Measurements from ENCODE around the gene SYNE1. TPM values are rescaled to one million over a fixed set of nuclear protein-coding genes. Genes with fewer than 3 reads are reported as not detected.
"Not testable (repeated sequence)": the region's sequence is repeated elsewhere in the genome, so short reads cannot be mapped to it uniquely, and the experiment has no call there.

The SYNE1 gene
- total RNA-seq, 1 donor from 2014 or later, result 31.3 TPM

GRCh38 chr6:152492281-152492680 is 144.9 kb downstream of the SYNE1 start:
- not testable (repeated sequence) for DNase-seq (ENCODE audit: low spot score); ATAC-seq

GRCh38 chr6:152491501-152491900 is 145.7 kb downstream of the SYNE1 start:
- not testable (repeated sequence) for DNase-seq (ENCODE audit: low spot score); ATAC-seq

GRCh38 chr6:152490971-152491378 is 146.2 kb downstream of the SYNE1 start:
- ATAC-seq; DNase-seq (ENCODE audit: low spot score): not testable (repeated sequence)

GRCh38 chr6:152484806-152485205 is 152.4 kb downstream of the SYNE1 start:
- DNase-seq (ENCODE audit: low spot score) (no peak), ATAC-seq (no peak)

GRCh38 chr6:152482289-152482688 is 154.9 kb downstream of the SYNE1 start:
- ATAC-seq (no peak), DNase-seq (ENCODE audit: low spot score) (no peak)

GRCh38 chr6:152478377-152479010 is 158.7 kb downstream of the SYNE1 start:
- ATAC-seq (no peak), DNase-seq (ENCODE audit: low spot score) (no peak)

GRCh38 chr6:152474354-152474753 is 162.8 kb downstream of the SYNE1 start:
- ATAC-seq (no peak), DNase-seq (ENCODE audit: low spot score) (no peak)

GRCh38 chr6:152472325-152472724 is 164.8 kb downstream of the SYNE1 start:
- no peak for ATAC-seq
- no peak for DNase-seq (ENCODE audit: low spot score)

- ATAC-seq, result no peak
- no peak for DNase-seq (ENCODE audit: low spot score)
Measured at GRCh38 chr6:152471456-152472265, 165.5 kb downstream of the SYNE1 start.

- ATAC-seq, result no peak
- DNase-seq (ENCODE audit: low spot score), result no peak
Measured at GRCh38 chr6:152463164-152463563, 174.0 kb downstream of the SYNE1 start.

- ATAC-seq (no peak), DNase-seq (ENCODE audit: low spot score) (no peak)
Measured at GRCh38 chr6:152462716-152463115, 174.4 kb downstream of the SYNE1 start.

GRCh38 chr6:152461556-152461955 is 175.6 kb downstream of the SYNE1 start:
- DNase-seq (ENCODE audit: low spot score) (no peak), ATAC-seq (no peak)

GRCh38 chr6:152458648-152459644 is 178.2 kb downstream of the SYNE1 start:
- ATAC-seq, result no peak
- DNase-seq (ENCODE audit: low spot score), result no peak

- no peak for DNase-seq (ENCODE audit: low spot score)
- no peak for ATAC-seq
Measured at GRCh38 chr6:152457949-152458624, 179.1 kb downstream of the SYNE1 start.

GRCh38 chr6:152454003-152454402 is 183.2 kb downstream of the SYNE1 start:
- ATAC-seq, result no peak
- DNase-seq (ENCODE audit: low spot score), result no peak

- ATAC-seq (no peak), DNase-seq (ENCODE audit: low spot score) (no peak)
Measured at GRCh38 chr6:152453421-152453820, 183.7 kb downstream of the SYNE1 start.

GRCh38 chr6:152452639-152453038 is 184.5 kb downstream of the SYNE1 start:
- no peak for DNase-seq (ENCODE audit: low spot score)
- ATAC-seq, result no peak

GRCh38 chr6:152450519-152450918 is 186.6 kb downstream of the SYNE1 start:
- no peak for ATAC-seq

GRCh38 chr6:152441902-152442301 is 195.3 kb downstream of the SYNE1 start:
- ATAC-seq (no peak), DNase-seq (ENCODE audit: low spot score) (no peak)

More at GRCh38 chr6:152450519-152450918, 186.6 kb downstream of the SYNE1 start:
- no peak for DNase-seq (ENCODE audit: low spot score)

GRCh38 chr6:152435816-152436215 is 201.3 kb downstream of the SYNE1 start:
- no peak for DNase-seq (ENCODE audit: low spot score)
- ATAC-seq, result no peak
